CD4-positive, alpha-beta T cell treated with Interleukin-21 for 1 hour (primary cell): ENCODE results near the gene AOPEP.

Experiments
- DNase-seq: peaks from one replicate; pipeline ENCODE4 v3.0.0-alpha.2; 2020

AOPEP gene

DNA sequence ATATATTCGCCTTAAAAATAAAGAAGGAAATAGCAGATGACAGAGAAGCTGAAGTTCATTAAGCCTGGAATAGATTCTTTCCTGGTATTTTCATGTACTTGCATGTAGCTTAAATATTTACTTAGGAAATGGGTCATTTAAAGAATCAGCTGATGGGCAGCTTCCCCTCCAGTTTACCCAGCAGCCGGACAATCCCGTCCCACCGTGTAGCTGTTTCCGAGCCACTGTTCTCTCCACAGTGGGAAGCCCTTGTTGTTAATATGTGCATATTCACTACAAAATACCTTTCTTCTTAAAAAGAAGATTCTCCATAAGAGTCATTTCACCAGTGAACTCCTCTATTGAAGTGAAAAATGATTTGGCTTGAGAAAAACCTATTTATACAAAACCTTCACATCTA, 404.0 kb downstream of the AOPEP start:
- no peak for DNase-seq

DNA sequence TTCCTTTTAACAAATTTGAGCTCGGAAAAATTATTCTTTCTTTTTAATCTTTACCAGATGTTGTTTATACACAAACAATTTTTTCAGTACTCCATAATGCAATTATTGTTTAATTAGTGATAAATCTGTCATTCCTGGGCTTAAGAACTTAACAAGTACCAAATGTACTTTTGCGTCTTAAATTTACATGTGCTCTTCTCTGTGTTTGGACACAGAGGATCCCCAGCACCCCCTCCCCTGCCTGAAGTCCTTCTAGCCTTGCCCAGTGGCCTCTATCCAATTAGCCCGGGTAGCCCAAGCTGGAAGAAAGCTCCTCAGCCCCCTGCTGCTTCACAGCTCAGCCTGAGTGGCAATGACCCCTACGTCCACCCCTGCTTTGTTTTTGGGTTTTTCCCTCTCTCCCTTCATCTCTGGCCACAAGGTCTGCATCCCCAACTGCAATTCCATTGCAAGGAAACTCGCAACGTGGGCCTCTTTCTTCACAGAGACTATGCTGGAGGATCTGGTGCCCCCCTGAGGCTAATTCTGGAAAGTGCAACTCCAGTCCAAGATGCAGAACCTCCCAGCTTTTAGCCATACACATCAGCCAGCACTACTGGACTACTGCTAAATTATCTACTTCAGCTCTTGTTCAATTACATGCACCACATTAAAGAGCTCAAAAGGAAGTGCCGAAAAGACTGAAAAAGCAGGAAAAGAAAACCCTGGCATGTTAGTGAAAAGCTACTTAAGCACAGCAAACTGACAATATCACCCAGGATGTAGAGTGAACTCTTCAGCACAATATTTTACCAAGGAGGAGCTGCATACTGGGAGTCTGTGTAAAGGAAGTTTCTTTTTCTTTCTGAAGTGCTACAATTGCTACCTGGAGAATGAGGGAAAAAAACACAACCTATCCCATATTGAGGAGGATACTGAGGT, 404.8 kb downstream of the AOPEP start:
- DNase-seq, result peak; percentile 44

- no peak for DNase-seq
Measured at GRCh38 chr9:95132366-95133324, 406.1 kb downstream of the AOPEP start.

DNA sequence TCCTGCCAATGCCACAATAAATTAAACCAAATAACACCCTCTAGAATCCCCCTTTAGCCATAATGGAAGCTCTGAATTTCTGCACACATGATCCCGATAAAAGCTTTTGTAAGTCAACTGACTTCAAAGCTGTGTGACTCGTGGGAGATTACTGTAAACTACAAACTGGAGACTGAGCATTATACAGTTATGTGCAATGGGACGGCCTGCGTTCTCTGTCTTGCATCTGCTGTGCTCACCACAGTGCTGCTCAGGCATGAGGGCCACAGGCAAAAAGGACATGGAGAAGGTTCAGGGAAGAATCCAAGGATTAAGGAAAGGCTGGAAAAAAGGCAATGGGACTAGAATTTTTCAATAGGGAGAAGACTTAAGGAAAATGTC, 406.8 kb downstream of the AOPEP start:
- no peak for DNase-seq

GRCh38 chr9:95134457-95134881, 408.0 kb downstream of the AOPEP start:
- no peak for DNase-seq

- no peak for DNase-seq
Measured at GRCh38 chr9:95135756-95136155, 409.3 kb downstream of the AOPEP start.
